ENCODE results near the gene CYFIP1. TPM values are rescaled to one million over a fixed set of nuclear protein-coding genes. Genes with fewer than 3 reads are reported as not detected.

CYFIP1 gene
- total RNA-seq, 1 donor: 107 TPM

DNA sequence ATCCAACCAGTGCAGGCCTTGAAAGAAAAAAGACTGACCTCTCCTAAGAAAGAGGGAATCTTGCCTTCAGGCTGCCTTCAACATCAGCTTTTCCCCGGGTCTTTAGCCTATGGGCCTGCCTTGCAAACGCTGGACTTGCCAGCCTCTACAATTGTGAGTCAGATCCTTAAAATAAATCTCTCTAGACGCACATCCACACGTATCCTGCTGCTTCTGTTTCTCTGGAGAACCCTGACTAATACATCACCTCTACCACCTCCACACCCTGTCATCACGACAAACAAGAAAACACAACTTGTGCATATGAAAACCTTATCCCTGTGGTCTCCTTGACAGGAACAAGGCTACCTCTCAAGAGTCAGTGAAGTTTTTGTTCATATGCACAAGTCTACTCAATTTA lies 11.8 kb downstream of the CYFIP1 start:
- peak; percentile 93 for DNase-seq (ENCODE audit: insufficient read length, low spot score, missing footprints)
- Histone ChIP-seq H3K27ac (ENCODE audit: low read depth, low read length) (peak overlapping the region; percentile 94), H3K27me3 (ENCODE audit: insufficient read depth, low read length) (no peaks in the 10 kb centered on the region), H3K9me3 (ENCODE audit: low read depth, low read length) (no peaks in the 10 kb centered on the region), H3K4me2 (ENCODE audit: insufficient read depth, low read length) (peak overlapping the region; percentile 61), H2AFZ (ENCODE audit: low read length) (no peak overlapping the region), H3K36me3 (ENCODE audit: insufficient read depth, low read length) (peaks cover 3% of the 10 kb centered on the region), H4K20me1 (ENCODE audit: insufficient read depth, low read length) (peaks cover 74% of the 10 kb centered on the region), H3K79me2 (ENCODE audit: insufficient read depth, low read length) (peaks cover 93% of the 10 kb centered on the region), H3K4me3 (ENCODE audit: insufficient read depth, low read length) (no peak overlapping the region), H3K4me1 (ENCODE audit: insufficient read depth, low read length) (peaks cover 25% of the 10 kb centered on the region)
- TF ChIP-seq, protein P1, sequence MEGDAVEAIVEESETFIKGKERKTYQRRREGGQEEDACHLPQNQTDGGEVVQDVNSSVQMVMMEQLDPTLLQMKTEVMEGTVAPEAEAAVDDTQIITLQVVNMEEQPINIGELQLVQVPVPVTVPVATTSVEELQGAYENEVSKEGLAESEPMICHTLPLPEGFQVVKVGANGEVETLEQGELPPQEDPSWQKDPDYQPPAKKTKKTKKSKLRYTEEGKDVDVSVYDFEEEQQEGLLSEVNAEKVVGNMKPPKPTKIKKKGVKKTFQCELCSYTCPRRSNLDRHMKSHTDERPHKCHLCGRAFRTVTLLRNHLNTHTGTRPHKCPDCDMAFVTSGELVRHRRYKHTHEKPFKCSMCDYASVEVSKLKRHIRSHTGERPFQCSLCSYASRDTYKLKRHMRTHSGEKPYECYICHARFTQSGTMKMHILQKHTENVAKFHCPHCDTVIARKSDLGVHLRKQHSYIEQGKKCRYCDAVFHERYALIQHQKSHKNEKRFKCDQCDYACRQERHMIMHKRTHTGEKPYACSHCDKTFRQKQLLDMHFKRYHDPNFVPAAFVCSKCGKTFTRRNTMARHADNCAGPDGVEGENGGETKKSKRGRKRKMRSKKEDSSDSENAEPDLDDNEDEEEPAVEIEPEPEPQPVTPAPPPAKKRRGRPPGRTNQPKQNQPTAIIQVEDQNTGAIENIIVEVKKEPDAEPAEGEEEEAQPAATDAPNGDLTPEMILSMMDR (IDR thresholded peaks at IDR 0.05; ENCODE audit: extremely low read depth, low read depth, low read length): no peak

DNA sequence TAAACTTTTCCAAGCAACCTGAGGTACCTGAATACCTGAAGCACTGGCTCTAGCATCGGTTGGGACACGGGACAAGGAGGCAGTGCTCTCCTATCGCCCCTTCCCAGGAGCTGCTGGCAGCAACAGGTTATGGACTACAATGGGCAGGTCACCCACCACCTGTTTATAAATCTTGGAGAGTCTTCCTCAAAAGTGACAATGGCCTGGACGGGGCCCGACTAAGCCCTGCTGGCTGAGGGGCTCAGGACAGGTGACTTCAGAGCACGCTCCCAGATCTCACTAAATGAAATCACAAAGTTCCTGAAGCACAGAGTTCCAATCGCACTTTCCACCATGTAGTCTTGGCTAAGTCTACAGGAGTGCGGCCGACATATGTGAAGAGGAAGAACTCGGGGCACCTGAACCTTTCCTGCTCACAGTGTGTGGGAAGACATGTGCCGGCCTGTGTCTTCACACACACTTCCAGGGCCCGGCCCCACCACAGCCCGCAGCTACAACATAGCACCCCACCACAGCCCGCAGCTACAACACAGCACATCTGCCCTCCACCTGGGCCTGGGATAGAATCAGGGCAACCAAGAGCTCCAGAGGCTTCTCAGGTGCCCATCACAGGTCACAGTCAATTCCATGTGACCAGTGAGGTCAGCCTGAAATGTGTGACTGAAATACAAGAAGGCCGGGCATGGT lies 12.9 kb downstream of the CYFIP1 start:
- Histone ChIP-seq H3K4me2 (ENCODE audit: insufficient read depth, low read length) (no peak overlapping the region), H3K27ac (ENCODE audit: low read depth, low read length) (peak overlapping the region; percentile 94), H4K20me1 (ENCODE audit: insufficient read depth, low read length) (peaks cover 69% of the 10 kb centered on the region), H3K4me3 (ENCODE audit: insufficient read depth, low read length) (no peak overlapping the region), H3K36me3 (ENCODE audit: insufficient read depth, low read length) (peaks cover 3% of the 10 kb centered on the region), H3K79me2 (ENCODE audit: insufficient read depth, low read length) (peaks cover 94% of the 10 kb centered on the region), H3K27me3 (ENCODE audit: insufficient read depth, low read length) (no peaks in the 10 kb centered on the region), H3K4me1 (ENCODE audit: insufficient read depth, low read length) (peaks cover 27% of the 10 kb centered on the region), H3K9me3 (ENCODE audit: low read depth, low read length) (no peaks in the 10 kb centered on the region), H2AFZ (ENCODE audit: low read length) (no peak overlapping the region)
- DNase-seq (ENCODE audit: insufficient read length, low spot score, missing footprints): no peak
- TF ChIP-seq, protein P1 (IDR thresholded peaks at IDR 0.05; ENCODE audit: extremely low read depth, low read depth, low read length): no peak

DNA sequence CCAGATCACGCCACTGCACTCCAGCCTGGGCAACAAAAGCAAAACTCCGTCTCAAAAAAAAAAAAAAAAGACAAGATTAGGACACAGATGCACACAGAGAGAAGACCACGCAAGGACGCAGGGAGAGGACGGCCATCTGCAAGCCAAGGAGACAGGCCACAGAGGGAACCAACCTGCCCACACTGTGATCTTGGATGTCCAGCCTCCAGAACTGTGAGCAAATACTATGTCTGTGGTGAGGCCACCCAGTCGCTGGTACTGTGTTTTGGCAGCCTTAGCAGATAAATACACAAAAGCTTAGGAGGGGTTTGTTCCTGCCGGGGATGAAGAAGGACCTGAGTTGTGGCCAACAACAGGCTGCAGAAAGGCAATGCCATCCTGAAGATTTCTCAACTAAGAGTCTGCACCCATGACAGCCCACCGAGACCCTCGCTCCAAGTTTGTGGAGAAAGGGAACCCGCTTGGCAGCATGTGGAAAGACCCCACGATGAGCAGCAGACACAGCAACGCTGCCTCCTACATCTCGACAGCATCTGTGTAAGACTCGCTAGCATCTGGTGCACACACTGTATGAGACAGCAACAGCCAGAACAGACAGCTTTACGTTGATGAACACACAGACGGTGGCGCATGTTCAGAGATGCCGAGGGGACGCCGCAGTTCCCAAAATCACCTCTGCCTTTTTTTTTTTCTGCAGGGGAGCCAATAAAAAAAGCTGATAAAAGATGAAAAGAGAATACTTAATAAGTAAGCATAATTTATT lies 13.7 kb downstream of the CYFIP1 start:
- H3K4me3 ChIP-seq (ENCODE audit: insufficient read depth, low read length): no peak overlapping the region
- no peak overlapping the region for H3K4me2 ChIP-seq (ENCODE audit: insufficient read depth, low read length)
- H3K27me3 ChIP-seq (ENCODE audit: insufficient read depth, low read length): no peaks in the 10 kb centered on the region
- H3K36me3 ChIP-seq (ENCODE audit: insufficient read depth, low read length): peaks cover 3% of the 10 kb centered on the region
- peaks cover 92% of the 10 kb centered on the region for H3K79me2 ChIP-seq (ENCODE audit: insufficient read depth, low read length)
- DNase-seq (ENCODE audit: insufficient read length, low spot score, missing footprints): no peak
- no peak overlapping the region for H2AFZ ChIP-seq (ENCODE audit: low read length)
- TF ChIP-seq, protein P1 (IDR thresholded peaks at IDR 0.05; ENCODE audit: extremely low read depth, low read depth, low read length): no peak
- no peaks in the 10 kb centered on the region for H3K9me3 ChIP-seq (ENCODE audit: low read depth, low read length)
- peaks cover 69% of the 10 kb centered on the region for H4K20me1 ChIP-seq (ENCODE audit: insufficient read depth, low read length)
- peaks cover 34% of the 10 kb centered on the region for H3K4me1 ChIP-seq (ENCODE audit: insufficient read depth, low read length)
- H3K27ac ChIP-seq (ENCODE audit: low read depth, low read length): peak overlapping the region; percentile 2

DNA sequence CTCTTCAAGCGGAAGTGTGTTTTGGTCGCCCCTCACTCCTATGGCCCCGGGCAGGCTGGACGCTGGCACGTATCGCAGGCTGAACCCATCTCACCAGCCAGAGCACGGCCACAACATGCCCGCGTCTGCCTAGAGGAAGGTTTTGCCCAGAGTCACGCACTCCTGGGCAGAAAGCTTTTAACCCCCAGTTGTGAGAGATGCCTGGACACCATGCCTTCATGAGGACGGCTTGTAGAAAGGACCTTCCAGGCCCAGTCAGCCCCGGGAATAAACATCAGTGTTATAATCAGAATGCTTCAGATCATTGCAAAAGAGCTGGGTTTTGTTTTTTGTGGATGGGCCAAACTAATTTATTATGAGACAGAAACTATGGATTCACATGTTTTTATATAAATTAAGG lies 16.5 kb downstream of the CYFIP1 start:
- Histone ChIP-seq H3K27ac (ENCODE audit: low read depth, low read length) (peak overlapping the region; percentile 62), H4K20me1 (ENCODE audit: insufficient read depth, low read length) (peaks cover 67% of the 10 kb centered on the region)
- peak; percentile 63 for DNase-seq (ENCODE audit: insufficient read length, low spot score, missing footprints)

More for the DNA sequence above, 16.5 kb downstream of the CYFIP1 start:
- H3K9me3 ChIP-seq (ENCODE audit: low read depth, low read length): no peaks in the 10 kb centered on the region
- no peak overlapping the region for H3K4me2 ChIP-seq (ENCODE audit: insufficient read depth, low read length)
- no peaks in the 10 kb centered on the region for H3K27me3 ChIP-seq (ENCODE audit: insufficient read depth, low read length)
- TF ChIP-seq, protein P1 (IDR thresholded peaks at IDR 0.05; ENCODE audit: extremely low read depth, low read depth, low read length): no peak
- H3K79me2 ChIP-seq (ENCODE audit: insufficient read depth, low read length): peaks cover 92% of the 10 kb centered on the region
- no peak overlapping the region for H3K4me3 ChIP-seq (ENCODE audit: insufficient read depth, low read length)
- H2AFZ ChIP-seq (ENCODE audit: low read length): no peak overlapping the region
- peaks cover 31% of the 10 kb centered on the region for H3K4me1 ChIP-seq (ENCODE audit: insufficient read depth, low read length)
- no peaks in the 10 kb centered on the region for H3K36me3 ChIP-seq (ENCODE audit: insufficient read depth, low read length)

All from osteoblast (primary cell).